GM11168 (cell line): ENCODE measurements around the gene PRKN.

Experiments used
- in situ Hi-C: fragments of 300-500 bp; cut with MboI; formaldehyde crosslinking; loops from one replicate; pipeline ENCODE4 v1.12.0; 2022; ENCODE audit warnings: low sequenced_read_pairs; ENCODE audit not compliant: unreplicated experiment

PRKN gene

GRCh38 chr6:162108041-162108440 lies 619.5 kb downstream of the PRKN start:
- in situ Hi-C loops: no loop called here

GRCh38 chr6:162100096-162100495 lies 627.5 kb downstream of the PRKN start:
- in situ Hi-C loops: no loop called here

GRCh38 chr6:162099685-162100084 lies 627.9 kb downstream of the PRKN start:
- in situ Hi-C loops: no loop called here

GRCh38 chr6:162092816-162093502 lies 634.6 kb downstream of the PRKN start:
- in situ Hi-C loops: no loop called here

- in situ Hi-C loops: no loop called here
Observed at GRCh38 chr6:162090734-162091133, 636.8 kb downstream of the PRKN start.

GRCh38 chr6:162088091-162088490 lies 639.5 kb downstream of the PRKN start:
- in situ Hi-C loops: no loop called here

GRCh38 chr6:162085561-162085960 lies 642.0 kb downstream of the PRKN start:
- in situ Hi-C loops: no loop called here

GRCh38 chr6:162082520-162082919 lies 645.0 kb downstream of the PRKN start:
- in situ Hi-C loops: no loop called here

- in situ Hi-C loops: no loop called here
Observed at GRCh38 chr6:162078667-162079066, 648.9 kb downstream of the PRKN start.

GRCh38 chr6:162078126-162078525 lies 649.4 kb downstream of the PRKN start:
- in situ Hi-C loops: no loop called here

- in situ Hi-C loops: no loop called here
Observed at GRCh38 chr6:162076816-162077215, 650.8 kb downstream of the PRKN start.

GRCh38 chr6:162074641-162075275 lies 652.8 kb downstream of the PRKN start:
- in situ Hi-C loops: no loop called here

GRCh38 chr6:162070639-162071038 lies 656.9 kb downstream of the PRKN start:
- in situ Hi-C loops: no loop called here

GRCh38 chr6:162069995-162070394 lies 657.6 kb downstream of the PRKN start:
- in situ Hi-C loops: no loop called here

GRCh38 chr6:162068340-162068739 lies 659.2 kb downstream of the PRKN start:
- in situ Hi-C loops: no loop called here

- in situ Hi-C loops: no loop called here
Observed at GRCh38 chr6:162063666-162064065, 663.9 kb downstream of the PRKN start.

GRCh38 chr6:162058281-162058875 lies 669.2 kb downstream of the PRKN start:
- in situ Hi-C loops: no loop called here

- in situ Hi-C loops: no loop called here
Observed at GRCh38 chr6:162056745-162057144, 670.8 kb downstream of the PRKN start.

- in situ Hi-C loops: no loop called here
Observed at GRCh38 chr6:162056061-162056460, 671.5 kb downstream of the PRKN start.

- in situ Hi-C loops: no loop called here
Observed at GRCh38 chr6:162055365-162055764, 672.2 kb downstream of the PRKN start.

- in situ Hi-C loops: no loop called here
Observed at GRCh38 chr6:162053084-162053483, 674.5 kb downstream of the PRKN start.

GRCh38 chr6:162050579-162050978 lies 677.0 kb downstream of the PRKN start:
- in situ Hi-C loops: no loop called here
